NCI-H526 (cell line): ENCODE data around the gene KRCC1.

ENCODE experiments used
- DNase-seq, 2 experiments: peaks; one replicate each; lab custom pipeline; 2025; lab: John Stamatoyannopoulos, UW

Gene KRCC1

DNA sequence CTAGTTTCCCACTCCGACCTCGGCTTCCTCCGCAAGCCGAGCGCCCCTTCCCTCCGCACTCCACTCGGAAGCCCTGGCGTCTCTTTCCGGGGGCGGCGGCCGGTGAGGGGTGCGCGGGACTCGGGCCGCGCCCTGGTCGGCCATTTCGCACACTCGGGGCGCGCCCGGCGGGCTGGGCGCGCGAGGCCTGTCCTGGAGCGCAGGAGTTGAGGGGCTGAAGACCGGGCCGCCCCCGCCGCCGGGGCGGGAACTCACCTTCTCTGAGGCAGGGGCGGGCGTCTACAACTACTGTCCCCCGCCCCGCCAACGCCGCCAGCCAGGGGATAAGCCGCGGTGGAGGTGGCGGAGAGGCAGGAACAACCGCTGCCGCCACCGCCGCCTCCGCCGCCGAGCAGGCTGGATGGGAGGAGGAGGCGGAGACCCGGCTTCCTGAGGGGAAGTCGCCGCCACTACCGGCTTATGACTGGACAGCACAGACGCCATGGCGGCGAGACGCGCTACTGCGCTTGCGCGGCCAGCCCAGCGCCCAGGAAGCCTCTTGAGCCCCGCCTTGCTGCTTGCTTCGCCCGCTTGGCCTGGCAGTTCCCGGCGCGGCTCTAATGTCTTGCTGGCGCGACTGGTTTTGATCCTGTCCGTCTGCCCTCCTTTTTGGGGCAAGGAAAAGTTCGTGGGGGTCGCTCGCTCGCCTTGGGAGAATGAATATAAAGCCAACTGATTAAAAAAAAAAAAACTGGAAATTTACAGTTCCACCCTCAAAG, at the start of gene KRCC1:
TSS of gene KRCC1 (minus strand) at position 413 of the 758 bp plus-strand sequence. CDS start 27,220 bp downstream, outside the sequence.
- peak; percentile 86 to 97 for DNase-seq

DNA sequence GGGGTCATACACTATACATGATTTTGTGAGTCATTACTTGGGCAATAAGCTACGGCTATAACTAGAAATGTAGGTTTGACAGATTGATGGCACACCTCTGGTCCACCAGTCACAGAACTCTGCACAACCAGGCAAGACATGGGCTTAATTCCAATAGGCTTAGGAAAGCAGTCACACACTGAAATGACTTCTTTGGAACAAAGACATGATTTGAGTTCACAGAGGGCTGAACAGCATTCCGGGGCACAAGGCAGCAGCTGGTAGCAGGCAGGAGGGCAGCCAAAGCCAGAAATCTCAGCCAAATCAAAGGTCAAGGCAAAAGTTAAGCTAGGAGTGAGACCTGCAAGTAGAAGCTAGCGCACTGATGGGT, 44.9 kb upstream of the KRCC1 start:
- DNase-seq = no peak

DNA sequence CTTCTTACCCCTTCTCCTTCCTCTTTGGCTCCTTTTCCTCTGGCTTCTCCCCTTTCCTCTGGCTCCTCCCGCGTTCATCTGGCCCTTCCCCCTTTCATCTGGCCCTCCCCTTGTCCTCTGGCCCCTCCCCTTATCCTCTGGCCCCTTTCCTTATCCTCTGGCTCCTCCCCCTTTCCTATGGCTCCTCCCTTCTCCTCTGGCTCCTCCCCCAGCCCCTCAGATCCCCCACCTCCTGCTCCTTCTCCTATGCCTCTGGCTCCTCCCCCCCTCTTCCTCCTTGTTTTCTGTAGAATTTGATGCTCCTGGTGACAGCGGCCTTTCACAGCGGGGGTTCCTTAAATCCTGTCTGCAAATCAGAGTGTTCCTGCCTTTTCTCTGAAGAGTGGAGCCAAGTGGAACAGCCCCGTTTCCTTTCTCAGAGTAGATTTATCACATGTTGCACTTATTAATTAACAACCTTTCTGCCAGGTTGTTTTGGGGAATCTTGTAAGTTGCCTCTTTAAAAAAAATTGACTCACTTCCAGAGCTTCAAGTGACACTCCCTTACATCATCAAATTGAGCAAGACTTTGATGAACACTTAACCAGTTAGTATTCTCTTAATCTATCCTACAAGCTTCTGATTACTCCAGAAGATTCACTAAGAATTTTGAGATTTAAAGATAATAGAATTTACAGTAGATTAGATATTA, 44.4 kb upstream of the KRCC1 start:
- DNase-seq = no peak

DNA sequence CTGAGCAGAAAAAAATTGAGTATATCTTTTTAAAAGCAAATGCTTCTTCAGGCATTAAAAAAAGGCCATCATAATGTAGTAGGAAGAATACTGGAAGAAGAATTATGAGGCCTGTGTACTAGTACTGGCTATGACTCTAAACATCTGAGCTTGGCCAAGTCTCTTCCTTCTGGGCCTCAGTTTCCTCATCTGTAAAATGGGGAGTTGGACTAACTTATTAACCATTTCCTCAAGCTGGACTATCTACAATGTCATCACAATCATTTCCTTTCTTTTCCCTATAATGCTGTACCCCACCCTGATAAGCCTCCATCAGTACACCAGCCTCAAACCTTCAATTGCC, 42.9 kb upstream of the KRCC1 start:
- DNase-seq = no peak

DNA sequence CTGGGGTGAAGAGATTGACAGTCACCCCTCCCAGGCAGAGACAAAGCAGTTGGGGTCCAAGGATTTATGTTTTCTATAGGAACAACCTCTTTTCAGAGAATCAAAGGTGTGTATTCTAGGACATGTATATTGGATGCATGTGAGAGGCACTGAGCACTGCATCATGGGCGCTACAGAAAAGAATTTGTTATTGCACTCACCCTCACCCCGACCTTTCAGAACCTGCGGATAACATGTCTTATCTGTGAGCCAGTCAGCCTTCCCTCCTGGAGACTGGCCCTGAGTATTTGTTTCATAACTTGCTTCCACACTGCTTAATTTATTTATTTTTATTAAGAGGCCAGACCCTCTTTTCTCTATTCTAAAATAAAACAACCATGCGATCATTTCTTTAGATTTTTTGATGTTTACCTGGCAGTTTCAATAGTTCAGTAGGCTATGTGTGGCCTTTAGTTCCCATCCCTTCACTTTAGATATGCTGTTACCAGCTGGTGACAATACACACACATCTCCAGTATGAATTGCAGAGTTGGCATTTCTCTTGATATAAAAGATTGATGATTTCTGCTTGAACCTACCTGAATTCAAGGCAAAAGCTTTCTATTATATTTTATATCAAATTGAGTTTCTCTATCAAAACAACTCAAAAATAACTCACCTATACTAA, 42.4 kb upstream of the KRCC1 start:
- no peak for DNase-seq

DNA sequence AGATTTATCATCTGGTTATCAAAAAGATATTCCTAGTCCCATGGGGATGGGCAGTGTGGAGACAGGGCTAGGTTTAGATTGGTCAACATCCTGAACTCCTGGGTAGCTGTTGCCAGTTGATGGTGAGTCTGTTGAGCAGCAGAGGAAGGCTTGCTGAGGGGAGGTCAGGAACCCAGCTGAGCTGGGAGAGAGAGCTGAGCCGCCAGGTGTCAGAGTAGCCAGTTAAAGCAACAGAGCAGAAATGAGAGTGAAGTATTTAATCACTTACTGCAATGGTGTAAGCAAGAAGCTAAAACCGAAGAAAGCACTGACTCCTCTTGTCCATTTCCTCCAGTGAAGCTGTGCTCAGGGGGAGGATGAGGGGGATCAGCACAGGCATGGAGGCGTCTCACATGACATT, 41.6 kb upstream of the KRCC1 start:
- DNase-seq = no peak

DNA sequence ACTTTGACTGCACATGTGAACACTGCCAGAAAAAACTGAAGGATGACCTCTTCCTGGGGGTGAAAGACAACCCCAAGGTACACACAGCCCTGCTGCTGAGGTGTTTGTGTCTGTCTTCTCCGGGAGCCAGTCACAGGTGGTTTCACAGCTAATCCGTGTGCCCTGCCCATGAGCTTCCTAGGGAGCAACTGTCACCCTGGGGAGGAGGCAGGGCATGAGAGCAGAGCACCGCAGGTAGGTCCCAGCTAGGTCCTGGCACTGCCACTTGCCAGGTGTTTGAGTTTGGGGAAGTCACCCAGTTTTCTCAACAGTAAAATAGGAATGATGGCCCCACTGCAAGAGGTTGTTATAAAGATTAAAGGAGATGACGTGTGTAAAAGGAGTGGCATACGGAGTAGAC, 41.1 kb upstream of the KRCC1 start:
- no peak for DNase-seq

DNA sequence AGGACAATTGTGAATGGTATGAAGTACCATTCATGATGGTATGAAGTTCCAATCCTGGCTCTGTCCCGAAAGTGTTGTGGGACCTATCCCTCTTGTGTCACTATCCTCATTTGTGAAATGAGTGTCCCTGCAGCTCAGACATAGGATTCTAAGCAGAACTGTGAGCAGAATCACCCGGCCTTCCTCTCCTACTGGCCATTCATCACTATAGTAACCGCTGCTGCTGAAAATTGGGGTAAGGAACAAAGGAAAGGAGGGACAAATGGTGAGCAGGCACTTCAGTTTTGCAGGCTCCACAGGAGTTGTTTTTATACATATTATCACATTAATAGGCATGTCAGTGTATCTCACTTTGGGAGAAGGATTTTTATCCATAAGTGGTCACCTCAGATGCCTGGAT, 39.4 kb upstream of the KRCC1 start:
- no peak for DNase-seq

DNA sequence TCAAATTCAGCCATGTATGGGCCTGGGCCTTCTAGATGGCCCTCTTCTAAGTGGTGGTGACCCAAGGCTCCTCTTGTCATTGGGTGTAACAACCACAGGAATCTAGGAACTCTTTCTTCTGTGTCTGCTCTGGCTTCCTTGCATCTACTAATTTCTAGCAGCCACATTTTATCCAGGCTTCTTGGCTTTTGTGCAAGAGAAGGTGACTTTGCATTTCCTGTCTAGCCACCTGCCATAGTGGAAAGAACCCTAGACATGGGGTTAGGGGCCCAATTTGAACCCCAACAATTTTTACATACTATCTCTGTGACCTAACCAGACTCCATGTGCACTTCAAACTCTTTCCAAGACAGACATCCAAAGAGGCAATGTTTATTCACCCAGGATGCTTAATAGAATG, 37.2 kb upstream of the KRCC1 start:
- DNase-seq = no peak

DNA sequence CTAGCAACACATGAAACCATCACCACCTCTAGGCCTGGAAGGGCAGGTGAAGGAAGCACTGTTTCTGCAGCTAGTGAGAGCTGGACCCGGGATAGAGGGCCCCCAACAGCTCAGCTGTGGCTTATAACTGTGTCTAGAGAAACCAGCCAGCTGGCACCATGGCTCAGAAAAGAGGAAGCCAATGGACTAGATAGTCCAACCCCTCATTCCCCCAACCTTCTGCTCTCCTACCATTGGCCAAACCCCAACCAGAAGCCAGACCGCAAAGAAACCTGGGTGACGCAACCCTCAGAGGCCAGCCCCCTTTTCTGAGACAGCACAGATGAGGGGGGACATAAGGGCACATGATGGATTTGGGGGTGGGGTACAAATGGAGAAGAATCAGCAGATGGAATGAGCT, 36.4 kb upstream of the KRCC1 start:
- no peak for DNase-seq

DNA sequence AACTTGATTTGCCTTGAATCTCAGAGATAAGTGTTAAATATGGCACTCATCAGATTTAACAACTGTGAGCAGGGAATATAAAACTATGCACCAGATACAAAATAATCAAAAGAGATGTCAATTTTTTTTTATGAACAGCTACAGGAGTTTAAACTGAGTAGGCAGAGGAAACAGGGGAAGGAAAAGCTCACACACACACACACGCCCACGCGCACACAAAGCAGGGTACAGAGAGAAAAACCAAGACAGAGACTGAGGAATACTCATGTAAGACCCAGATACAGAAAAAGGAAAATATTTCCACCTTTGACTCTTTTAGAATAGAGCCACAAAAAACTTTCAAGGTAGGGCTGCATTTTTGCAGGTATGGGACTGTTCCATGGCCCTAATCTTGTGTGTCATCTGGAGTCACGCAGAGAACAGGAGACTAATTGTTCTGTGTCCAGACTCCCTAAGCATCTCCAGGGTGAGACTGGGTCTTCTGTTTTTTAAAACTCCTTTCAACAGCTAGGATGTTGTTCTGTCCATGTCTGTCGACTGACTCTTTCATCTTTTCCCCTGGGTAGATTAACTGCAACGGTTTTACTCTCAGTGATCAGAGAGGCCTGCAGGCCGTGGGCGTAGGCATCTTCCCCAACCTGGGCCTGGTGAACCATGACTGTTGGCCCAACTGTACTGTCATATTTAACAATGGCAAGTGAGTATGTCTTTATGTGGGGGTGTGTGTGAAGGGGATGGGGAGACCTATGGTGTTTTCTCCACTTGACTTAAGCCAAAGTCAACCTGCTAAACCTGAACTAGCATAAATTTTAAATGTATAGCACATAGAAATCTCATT, 35.1 kb upstream of the KRCC1 start:
- DNase-seq = no peak

DNA sequence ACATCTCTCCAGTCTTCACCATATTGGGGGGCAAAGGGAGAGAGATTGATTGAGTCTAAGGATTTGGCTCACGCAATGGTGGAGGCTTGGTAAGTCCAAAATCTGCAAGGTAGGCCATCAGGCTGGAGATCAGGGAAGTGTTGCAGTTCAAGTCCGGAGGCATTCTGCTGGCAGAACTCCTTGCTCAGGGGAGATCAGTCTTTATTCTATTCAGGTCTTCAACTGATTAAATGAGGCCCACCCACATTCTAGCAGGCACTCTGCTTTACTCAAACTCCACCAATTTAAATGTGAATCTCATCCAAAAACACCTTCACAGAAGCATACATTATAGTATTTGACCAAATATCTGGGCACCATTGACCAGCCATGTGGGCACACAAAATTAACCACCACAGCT, 33.4 kb upstream of the KRCC1 start:
- DNase-seq = no peak

DNA sequence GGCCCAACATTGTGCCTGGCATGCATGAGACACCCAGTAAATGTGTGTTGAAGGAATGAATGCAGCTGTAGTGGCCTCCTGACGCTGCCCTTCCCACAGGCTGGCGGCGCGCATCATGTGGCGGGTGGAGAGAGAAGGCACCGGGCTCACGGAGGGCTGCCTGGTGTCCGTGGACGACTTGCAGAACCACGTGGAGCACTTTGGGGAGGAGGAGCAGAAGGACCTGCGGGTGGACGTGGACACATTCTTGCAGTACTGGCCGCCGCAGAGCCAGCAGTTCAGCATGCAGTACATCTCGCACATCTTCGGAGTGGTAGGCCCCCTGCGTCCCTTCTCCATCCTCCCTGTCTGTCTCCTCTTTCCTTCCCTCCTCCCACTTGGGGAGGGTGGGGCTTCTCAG, 32.2 kb upstream of the KRCC1 start:
- no peak for DNase-seq

DNA sequence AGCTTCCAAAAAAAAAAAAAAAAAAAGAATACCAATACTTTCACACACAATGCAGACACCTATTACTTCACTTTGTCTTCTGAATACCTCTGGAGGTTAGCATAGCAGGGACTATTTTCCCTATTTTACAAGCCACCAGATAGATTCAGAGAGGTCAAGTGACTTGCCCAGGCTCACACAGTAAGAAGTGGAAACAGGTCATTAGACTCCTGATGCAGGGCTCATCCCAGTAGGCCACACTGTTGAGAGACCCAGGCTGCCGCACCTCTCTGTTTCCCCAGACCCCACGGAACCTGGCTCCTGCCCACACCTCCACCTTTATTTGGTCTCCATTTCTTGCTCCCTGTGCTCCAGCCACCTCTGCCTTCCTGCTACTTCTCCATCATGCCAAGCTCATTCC, 31.5 kb upstream of the KRCC1 start:
- DNase-seq = no peak

DNA sequence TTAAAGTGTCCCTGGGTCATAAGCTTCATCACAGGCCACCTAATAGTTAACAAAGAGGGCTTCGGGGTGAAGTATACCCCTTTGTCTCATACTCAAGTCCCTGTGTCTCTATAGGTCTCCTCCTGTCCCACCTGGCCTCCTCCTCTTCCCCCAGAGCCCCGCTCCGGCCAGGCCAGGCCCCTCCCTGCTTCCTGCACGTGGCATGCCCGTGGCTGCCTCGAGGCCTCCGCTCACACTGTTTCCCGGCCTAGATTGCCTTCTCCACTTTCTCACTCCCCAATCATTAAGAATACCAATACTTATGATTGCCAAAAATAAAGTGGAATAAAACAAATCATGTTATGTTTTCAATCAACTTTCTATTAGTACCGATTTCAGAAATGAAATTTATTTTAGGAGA, 30.8 kb upstream of the KRCC1 start:
- no peak for DNase-seq

DNA sequence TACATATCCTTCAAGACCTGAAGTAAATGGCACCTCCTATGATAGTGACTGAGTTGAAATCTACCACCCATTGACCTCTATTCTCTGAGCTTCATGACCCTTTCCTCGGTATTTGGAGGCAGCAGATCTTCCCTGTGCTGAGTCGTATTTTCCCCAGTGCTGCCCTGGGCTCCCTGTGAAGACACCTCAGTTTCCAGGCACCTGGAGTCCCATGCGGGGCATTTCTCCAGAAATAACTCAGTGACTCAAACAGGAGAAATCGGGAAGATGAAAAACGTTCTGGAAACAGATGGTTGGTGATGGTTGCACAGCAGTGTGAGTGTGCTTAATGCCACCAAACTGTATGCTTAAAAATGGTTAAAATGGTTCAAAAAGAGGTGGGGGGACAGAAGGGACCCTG, 30.0 kb upstream of the KRCC1 start:
- DNase-seq = no peak

DNA sequence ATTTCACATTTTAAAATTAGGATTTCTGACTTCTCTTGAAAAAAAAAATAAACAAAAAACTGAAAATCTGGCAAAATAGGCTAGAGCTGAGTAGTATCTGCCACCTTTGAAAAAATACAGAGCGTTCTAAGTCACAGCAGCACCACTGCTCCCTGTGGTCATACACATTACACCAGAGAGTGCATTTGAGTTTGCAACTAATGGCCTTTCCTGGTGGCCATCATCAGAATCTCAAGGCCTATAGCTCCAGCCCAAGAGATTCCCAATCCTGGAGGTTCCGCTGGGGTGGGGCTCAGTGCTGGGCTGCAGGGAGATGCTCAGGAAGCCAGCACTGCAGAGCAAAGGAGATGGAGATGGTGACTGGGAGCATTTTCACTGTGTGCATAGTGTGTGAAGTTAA, 29.5 kb upstream of the KRCC1 start:
- DNase-seq = no peak

DNA sequence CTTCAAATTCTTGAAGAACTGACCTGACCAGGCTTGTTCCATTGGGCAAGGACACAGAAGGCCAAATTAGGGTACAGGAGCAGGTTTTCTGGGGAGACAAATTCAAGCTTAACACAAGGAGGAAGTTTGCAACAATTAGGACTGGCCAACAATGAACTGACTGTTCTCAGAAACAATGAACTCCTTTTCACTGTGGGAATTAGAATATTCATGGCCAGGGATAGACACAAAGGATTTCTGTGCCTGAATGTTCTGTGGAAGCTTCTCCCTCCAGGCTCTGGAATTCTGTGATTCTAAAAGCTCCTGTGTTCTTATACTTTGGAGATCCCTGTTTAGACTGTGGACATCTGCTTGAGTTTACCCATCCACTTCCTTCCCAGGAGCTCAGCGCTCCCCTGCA, 27.2 kb upstream of the KRCC1 start:
- DNase-seq = peak; percentile 64 to 77

DNA sequence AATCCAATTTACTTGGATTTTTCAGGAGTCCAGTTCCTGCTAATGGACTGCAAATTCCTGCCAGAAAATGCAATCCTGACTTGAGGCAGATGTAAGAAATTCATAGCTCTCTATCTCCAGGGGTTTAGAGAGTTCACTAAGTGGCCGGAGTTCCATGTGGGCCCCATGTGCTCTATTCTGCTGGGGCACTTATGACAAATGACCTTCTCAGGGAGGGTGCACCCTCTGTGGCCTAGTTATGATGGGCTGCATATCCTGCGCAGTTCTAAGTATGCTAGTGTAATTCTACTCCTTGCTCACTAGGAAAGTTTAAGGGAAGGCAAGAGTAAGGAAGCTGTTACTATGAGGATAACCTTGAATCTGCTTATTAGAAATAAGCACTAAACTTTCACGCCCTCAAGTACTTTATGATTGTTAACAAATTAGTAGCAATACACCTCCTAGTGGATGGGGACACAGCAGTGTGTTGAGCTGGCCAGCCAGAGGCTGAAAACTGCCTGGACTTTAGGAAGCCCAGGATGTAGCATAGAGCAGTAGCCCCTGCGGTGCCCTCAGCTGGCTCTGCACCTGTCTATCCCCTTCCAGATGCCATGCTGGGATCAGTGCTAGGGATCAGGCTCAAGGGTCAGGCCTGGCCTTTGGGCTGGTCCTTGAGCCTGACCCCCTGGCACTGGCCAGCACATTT, 26.5 kb upstream of the KRCC1 start:
- no peak for DNase-seq

DNA sequence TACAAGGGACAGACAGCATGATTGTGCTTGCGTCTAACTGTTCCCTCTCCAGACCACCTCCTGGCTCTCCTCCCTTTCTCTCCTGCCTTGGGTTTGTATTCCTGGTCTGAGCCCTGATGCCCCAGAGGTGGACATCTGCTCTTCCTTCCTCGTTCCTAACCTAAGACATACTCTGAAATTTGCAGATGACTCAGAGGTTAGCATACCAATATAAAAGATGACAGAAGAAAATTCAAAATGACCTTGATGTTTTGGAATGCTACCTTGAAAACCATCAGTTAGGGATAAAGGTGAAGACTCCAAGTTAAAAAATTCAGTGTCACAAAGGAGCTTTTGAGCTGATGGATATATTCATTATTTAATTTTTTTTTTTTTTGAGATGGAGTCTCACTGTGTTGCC, 25.0 kb upstream of the KRCC1 start:
- no peak for DNase-seq

DNA sequence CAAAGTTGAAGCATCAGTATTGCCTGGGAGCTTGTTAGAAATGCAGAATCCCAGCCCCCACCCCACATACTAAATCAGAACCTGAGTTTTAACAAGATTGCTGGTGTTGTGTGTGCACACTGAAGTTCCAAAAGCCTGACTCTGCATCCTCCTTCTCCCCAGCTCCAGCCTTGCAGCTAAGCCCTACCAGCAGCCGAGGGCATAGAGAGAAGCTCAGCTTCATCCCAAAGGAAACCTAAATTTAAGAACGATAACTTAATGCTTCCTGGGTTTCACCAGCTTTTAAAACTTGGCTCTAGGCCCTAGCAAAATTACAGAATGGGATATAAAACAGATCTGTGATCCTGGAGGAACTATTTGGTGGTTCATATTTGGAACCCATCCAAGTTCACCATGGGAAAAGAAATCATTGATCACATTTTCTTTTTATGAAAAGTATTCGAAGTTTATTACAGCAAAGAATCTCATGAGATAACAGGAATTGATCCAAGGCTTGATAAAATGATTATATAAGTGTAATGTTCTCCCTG, 23.1 kb upstream of the KRCC1 start:
- no peak for DNase-seq

DNA sequence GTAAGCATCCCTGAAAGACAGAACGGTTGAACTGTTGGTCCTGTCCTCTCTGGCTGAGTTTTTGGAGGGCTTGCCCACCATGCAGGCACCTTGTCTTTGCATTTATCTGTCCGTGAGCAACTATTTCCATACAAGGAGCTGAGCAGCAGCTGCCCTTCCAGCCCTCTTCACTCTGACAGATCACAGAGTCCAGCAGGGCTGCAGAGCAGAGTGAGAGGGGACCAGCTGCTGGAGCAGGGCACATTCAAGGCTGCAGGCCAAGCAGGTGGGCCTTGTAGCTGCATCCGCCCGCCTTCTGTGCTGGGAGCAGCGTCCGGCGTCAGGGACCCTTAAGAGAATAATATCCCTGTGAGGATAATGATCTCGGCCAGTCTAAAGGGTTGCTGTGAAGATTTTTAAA, 21.5 kb upstream of the KRCC1 start:
- no peak for DNase-seq
